ENCODE measurements around the gene OTOP2. TPM values are rescaled to one million over a fixed set of nuclear protein-coding genes. Genes with fewer than 3 reads are reported as not detected.
"Not testable (repeated sequence)": the region's sequence is repeated elsewhere in the genome, so short reads cannot be mapped to it uniquely, and the experiment has no call there.

The OTOP2 gene
- total RNA-seq, 1 experiment from 2014 or later = 0.11 TPM

DNA sequence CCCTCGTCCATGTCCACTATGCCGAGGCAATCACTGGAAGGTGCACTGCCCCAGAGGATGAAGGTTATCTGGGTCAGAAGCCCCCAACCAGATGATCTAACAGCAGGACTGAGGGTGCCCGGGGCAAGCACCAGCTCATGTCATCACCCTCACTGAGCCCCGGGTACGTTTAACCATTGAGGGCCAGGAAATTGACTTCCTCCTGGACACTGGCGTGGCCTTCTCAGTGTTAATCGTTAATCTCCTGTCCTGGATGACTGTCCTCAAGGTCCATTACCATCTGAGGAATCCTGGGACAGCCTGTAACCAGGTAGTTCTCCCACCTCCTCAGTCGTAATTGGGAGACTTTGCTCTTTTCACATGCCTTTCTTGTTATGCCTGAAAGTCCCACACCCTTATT is 12.7 kb upstream of the OTOP2 start:
- WGBS (ENCODE audit: extremely low coverage, insufficient read length, low lambda C conversion rate) = no CpG with 5 or more reads among the region's 8 CpGs
- H2BK120ac ChIP-seq (ENCODE audit: low read depth, low read length, poor library complexity, severe bottlenecking); H2AFZ ChIP-seq (ENCODE audit: low read length); H4K91ac ChIP-seq (ENCODE audit: insufficient read length, low read depth, low read length); DNase-seq; H3K27me3 ChIP-seq (ENCODE audit: insufficient read depth, low read length); H4K20me1 ChIP-seq (ENCODE audit: control insufficient read depth, insufficient read depth, insufficient read length); H3T11ph ChIP-seq (ENCODE audit: low read length); H3K4me1 ChIP-seq (ENCODE audit: insufficient read depth, low read length); H3K79me1 ChIP-seq (ENCODE audit: insufficient read depth, low read depth, low read length, poor library complexity, severe bottlenecking); H3K27ac Mint-ChIP-seq; H4K8ac ChIP-seq (replicated peaks; ENCODE audit: insufficient read length, low read depth, low read length); H2BK12ac ChIP-seq (ENCODE audit: insufficient read length, low read depth, low read length); H3K56ac ChIP-seq (ENCODE audit: insufficient read length, low read depth, low read length); H3K36me3 Mint-ChIP-seq (ENCODE audit: insufficient read depth in 1 of 3, low read depth in 3 of 3); H3K23me2 ChIP-seq (ENCODE audit: insufficient read length, low read depth, low read length, poor library complexity, severe bottlenecking); H2BK20ac ChIP-seq (ENCODE audit: low read depth, low read length, poor library complexity, severe bottlenecking); H3K79me2 ChIP-seq (ENCODE audit: insufficient read depth, low read length); H3K18ac ChIP-seq (ENCODE audit: insufficient read length, low read depth, low read length); H2AK5ac ChIP-seq (ENCODE audit: insufficient read length, low read length); H2BK5ac ChIP-seq (ENCODE audit: insufficient read length, low read length); H3K9ac ChIP-seq (ENCODE audit: extremely low read depth, insufficient read length, low read length); H3K27ac ChIP-seq (ENCODE audit: insufficient read length, low read depth, low read length); H3K4me2 ChIP-seq (ENCODE audit: insufficient read depth, insufficient read length, low read length); H3K4ac ChIP-seq (ENCODE audit: low read depth, low read length); H3K4me3 Mint-ChIP-seq; H4K5ac ChIP-seq (ENCODE audit: insufficient read length, low read depth, low read length); H3K9me3 ChIP-seq (ENCODE audit: control insufficient read depth, low read depth, low read length); H2BK15ac ChIP-seq (ENCODE audit: low read depth, low read length); H3K14ac ChIP-seq (ENCODE audit: insufficient read depth, low read length); H3K9me3 Mint-ChIP-seq; H3K23ac ChIP-seq (ENCODE audit: insufficient read length, low read depth, low read length): not testable (repeated sequence)
- H3K27me3 Mint-ChIP-seq (ENCODE audit: low read depth) = peaks cover 43% of the 10 kb centered on the region
- H3K4me1 Mint-ChIP-seq = peaks cover 40 to 43% of the 10 kb centered on the region in 2 experiments

Data from H9 (cell line).